Neuronal stem cell (in vitro differentiated cells): ENCODE data around the gene PCID2.

Experiments
- DNase-seq: peaks from one replicate; pipeline ENCODE4 v3.0.0-alpha.2; 2013; ENCODE audit warnings: low spot score
- H2AFZ ChIP-seq: one replicate; pipeline ENCODE4 v1.6.1; 2013; ENCODE audit warnings: mild to moderate bottlenecking, low read length, inconsistent platforms
- H2AK5ac ChIP-seq: 2 replicates; pipeline ENCODE4 v1.6.1; 2013; ENCODE audit warnings: low read depth, mild to moderate bottlenecking, inconsistent platforms, low read length, moderate library complexity, mixed read lengths
- H2BK120ac ChIP-seq: 2 replicates; pipeline ENCODE4 v1.6.1; 2013; ENCODE audit warnings: low read depth, mild to moderate bottlenecking, inconsistent platforms, low read length, moderate library complexity, mixed read lengths
- H2BK12ac ChIP-seq: one replicate; pipeline ENCODE4 v1.6.1; 2013; ENCODE audit warnings: low read length, inconsistent platforms
- H2BK15ac ChIP-seq: 2 replicates; pipeline ENCODE4 v1.6.1; 2013; ENCODE audit warnings: mild to moderate bottlenecking, low read length, inconsistent platforms, mixed read lengths
- H2BK5ac ChIP-seq: one replicate; pipeline ENCODE4 v1.6.1; 2013; ENCODE audit warnings: inconsistent platforms, mild to moderate bottlenecking, low read length, moderate library complexity
- H3K14ac ChIP-seq: one replicate; pipeline ENCODE4 v1.6.1; 2013; ENCODE audit warnings: low read length, inconsistent platforms
- H3K18ac ChIP-seq: 2 replicates; pipeline ENCODE4 v1.6.1; 2013; ENCODE audit warnings: low read length, inconsistent platforms
- H3K23ac ChIP-seq: 2 replicates; pipeline ENCODE4 v1.6.1; 2013; ENCODE audit warnings: low read depth, mild to moderate bottlenecking, mixed read lengths, low read length, inconsistent platforms; ENCODE audit not compliant: poor library complexity
- H3K27ac ChIP-seq: replicated peaks from 3 replicates; pipeline ENCODE4 v1.5.1; 2013; ENCODE audit warnings: low read length, inconsistent platforms
- H3K27me3 ChIP-seq, 3 experiments: 2 replicates each; pipeline ENCODE4 v1.6.1; 2013; ENCODE audit warnings: low read length in 3 of 3, mild to moderate bottlenecking in 2 of 3, inconsistent platforms in 1 of 3, low read depth in 1 of 3, mixed read lengths in 1 of 3, moderate library complexity in 1 of 3; ENCODE audit not compliant: control insufficient read depth in 3 of 3, insufficient read depth in 3 of 3
- H3K36me3 ChIP-seq, 2 donors: replicated peaks in 1 of 2; 2 replicates each; pipeline ENCODE4 v1.6.1; 2013; ENCODE audit warnings: low read length in 2 of 2; ENCODE audit not compliant: control insufficient read depth in 2 of 2, insufficient read depth in 2 of 2
- H3K4ac ChIP-seq: 2 replicates; pipeline ENCODE4 v1.6.1; 2013; ENCODE audit warnings: inconsistent platforms, mild to moderate bottlenecking, low read length, moderate library complexity
- H3K4me1 ChIP-seq, 2 donors: 1 replicate in 1 of 2; 2 replicates in 1 of 2; pipeline ENCODE4 v1.6.1; 2013; ENCODE audit warnings: low read length in 2 of 2, low read depth in 1 of 2; ENCODE audit not compliant: control insufficient read depth in 2 of 2, insufficient read depth in 1 of 2
- H3K4me2 ChIP-seq: one replicate; pipeline ENCODE4 v1.6.1; 2013; ENCODE audit warnings: mild to moderate bottlenecking, low read length, inconsistent platforms; ENCODE audit not compliant: insufficient read depth, poor library complexity, severe bottlenecking
- H3K4me3 ChIP-seq, 2 donors: 2 replicates each; pipeline ENCODE4 v1.5.1; 2013; ENCODE audit warnings: low read length in 2 of 2, mild to moderate bottlenecking in 2 of 2, inconsistent platforms in 1 of 2, moderate library complexity in 1 of 2
- H3K79me1 ChIP-seq: one replicate; pipeline ENCODE4 v1.6.1; 2013; ENCODE audit warnings: low read depth, mild to moderate bottlenecking, inconsistent platforms, low read length, moderate library complexity
- H3K9ac ChIP-seq: one replicate; pipeline ENCODE4 v1.6.1; 2013; ENCODE audit warnings: mild to moderate bottlenecking, low read depth, low read length, inconsistent platforms; ENCODE audit not compliant: poor library complexity
- H3K9me3 ChIP-seq, 2 donors: replicated peaks in 1 of 2; 2 replicates each; pipeline versions ENCODE3 to v1.6.1; 2013; ENCODE audit warnings: low read length in 2 of 2, mild to moderate bottlenecking in 2 of 2, inconsistent platforms in 1 of 2, low read depth in 1 of 2, mixed read lengths in 1 of 2, moderate library complexity in 1 of 2; ENCODE audit not compliant: control insufficient read depth in 2 of 2, insufficient read depth in 1 of 2
- H4K8ac ChIP-seq: one replicate; pipeline ENCODE4 v1.6.1; 2013; ENCODE audit warnings: low read depth, mild to moderate bottlenecking, inconsistent platforms, low read length, moderate library complexity
- H4K91ac ChIP-seq: one replicate; pipeline ENCODE4 v1.6.1; 2013; ENCODE audit warnings: low read length, low read depth, mild to moderate bottlenecking, inconsistent platforms; ENCODE audit not compliant: poor library complexity
- WGBS, 2 donors: extraction: QIAGEN DNeasy Blood & Tissue Kit; methylation state at CpG; one replicate each; pipeline ENCODE4 v1.1.7; 2013; ENCODE audit warnings: missing lambda C conversion rate in 2 of 2, mixed read lengths in 1 of 2; ENCODE audit not compliant: insufficient read length in 2 of 2, insufficient replicate concordance in 1 of 2; ENCODE audit errors: extremely low coverage in 2 of 2; 5-methylcytosine and 5-hydroxymethylcytosine counted together

The PCID2 gene

GRCh38 chr13:113220141-113220598 is 11.7 kb upstream of the PCID2 start:
- H3K4me3 ChIP-seq: no peak overlapping the region
- no peak overlapping the region for H3K4ac ChIP-seq
- no peak overlapping the region for H3K23ac ChIP-seq
- H3K36me3 ChIP-seq: peaks cover 31 to 65% of the 10 kb centered on the region in 2 donors
- WGBS, 2 donors: no CpG with 5 or more reads among the region's 13 CpGs
- H4K91ac ChIP-seq: no peak overlapping the region
- no peak overlapping the region for H3K4me2 ChIP-seq
- H3K14ac ChIP-seq: no peak overlapping the region
- no peak overlapping the region for H2BK5ac ChIP-seq
- no peak overlapping the region for H2BK120ac ChIP-seq
- H3K18ac ChIP-seq: no peak overlapping the region
- H3K79me1 ChIP-seq: peaks cover 14% of the 10 kb centered on the region
- H3K27me3 ChIP-seq: no peaks in the 10 kb centered on the region
- DNase-seq: no peak
- H3K9me3 ChIP-seq: peaks cover 0 to 3% of the 10 kb centered on the region in 2 donors
- H2AFZ ChIP-seq: no peak overlapping the region
- no peak overlapping the region for H4K8ac ChIP-seq
- no peak overlapping the region for H3K27ac ChIP-seq
- no peak overlapping the region for H2BK15ac ChIP-seq
- H3K4me1 ChIP-seq: peaks cover 11 to 13% of the 10 kb centered on the region in 2 donors
- no peak overlapping the region for H2AK5ac ChIP-seq
- no peak overlapping the region for H3K9ac ChIP-seq
- no peak overlapping the region for H2BK12ac ChIP-seq

- Histone ChIP-seq H3K27ac (no peak overlapping the region), H4K91ac (no peak overlapping the region), H2BK120ac (no peak overlapping the region), H3K14ac (no peak overlapping the region), H3K18ac (no peak overlapping the region), H3K9ac (peak overlapping the region; percentile 26), H3K4me1 (peaks cover 11 to 14% of the 10 kb centered on the region in 2 donors), H3K4ac (no peak overlapping the region), H2AK5ac (no peak overlapping the region), H3K9me3 (peaks cover 0 to 3% of the 10 kb centered on the region in 2 donors), H3K36me3 (peaks cover 31 to 60% of the 10 kb centered on the region in 2 donors), H4K8ac (no peak overlapping the region), H2BK12ac (no peak overlapping the region), H2BK5ac (no peak overlapping the region), H3K79me1 (peaks cover 14% of the 10 kb centered on the region), H2AFZ (no peak overlapping the region), H3K4me2 (no peak overlapping the region), H3K23ac (peak overlapping the region; percentile 13), H3K27me3 (no peaks in the 10 kb centered on the region), H2BK15ac (no peak overlapping the region), H3K4me3 (no peak overlapping the region)
- no CpG with 5 or more reads among the region's 14 CpGs for WGBS, 2 donors
- no peak for DNase-seq
These were observed 10.9 kb upstream of the PCID2 start for GRCh38 chr13:113219256-113219940.

- Histone ChIP-seq H4K91ac (no peak overlapping the region), H3K36me3 (peaks cover 30 to 59% of the 10 kb centered on the region in 2 donors), H2AFZ (no peak overlapping the region), H3K14ac (no peak overlapping the region), H3K4me1 (peaks cover 11 to 14% of the 10 kb centered on the region in 2 donors), H2BK5ac (no peak overlapping the region), H2AK5ac (no peak overlapping the region), H3K79me1 (peaks cover 14% of the 10 kb centered on the region), H3K4ac (no peak overlapping the region), H3K27ac (no peak overlapping the region), H2BK15ac (no peak overlapping the region), H3K18ac (no peak overlapping the region), H3K9me3 (peaks cover 0 to 3% of the 10 kb centered on the region in 2 donors), H2BK12ac (no peak overlapping the region), H3K23ac (no peak overlapping the region), H3K4me3 (no peak overlapping the region), H2BK120ac (no peak overlapping the region), H3K9ac (no peak overlapping the region), H3K4me2 (no peak overlapping the region), H3K27me3 (no peaks in the 10 kb centered on the region), H4K8ac (no peak overlapping the region)
- DNase-seq: no peak
- no CpG with 5 or more reads among the region's 3 CpGs for WGBS, 2 donors
These were observed 10.1 kb upstream of the PCID2 start for GRCh38 chr13:113218586-113218985.

GRCh38 chr13:113216254-113217048 is 8.0 kb upstream of the PCID2 start:
- peaks cover 22 to 57% of the 10 kb centered on the region in 2 donors for H3K36me3 ChIP-seq
- no peak overlapping the region for H2BK120ac ChIP-seq
- H3K9me3 ChIP-seq: peaks cover 0 to 1% of the 10 kb centered on the region in 2 donors
- H2BK15ac ChIP-seq: no peak overlapping the region
- H3K4me2 ChIP-seq: peak overlapping the region; percentile 35
- no peak overlapping the region for H4K8ac ChIP-seq
- H3K23ac ChIP-seq: no peak overlapping the region
- no peak overlapping the region for H2AFZ ChIP-seq
- no peak overlapping the region for H3K18ac ChIP-seq
- H3K27me3 ChIP-seq: no peaks in the 10 kb centered on the region
- no peak overlapping the region for H2AK5ac ChIP-seq
- no peak overlapping the region for H3K4me3 ChIP-seq
- H3K4ac ChIP-seq: no peak overlapping the region
- H3K79me1 ChIP-seq: peaks cover 13% of the 10 kb centered on the region
- peak; percentile 40 for DNase-seq
- H3K9ac ChIP-seq: no peak overlapping the region
- peaks cover 11 to 14% of the 10 kb centered on the region in 2 donors for H3K4me1 ChIP-seq
- no peak overlapping the region for H4K91ac ChIP-seq
- H2BK5ac ChIP-seq: no peak overlapping the region
- H3K27ac ChIP-seq: peak overlapping the region; percentile 4
- no peak overlapping the region for H2BK12ac ChIP-seq
- no CpG with 5 or more reads among the region's 7 CpGs for WGBS, 2 donors
- H3K14ac ChIP-seq: no peak overlapping the region
